ENCODE data around the gene TOX2.

Gene TOX2

DNA sequence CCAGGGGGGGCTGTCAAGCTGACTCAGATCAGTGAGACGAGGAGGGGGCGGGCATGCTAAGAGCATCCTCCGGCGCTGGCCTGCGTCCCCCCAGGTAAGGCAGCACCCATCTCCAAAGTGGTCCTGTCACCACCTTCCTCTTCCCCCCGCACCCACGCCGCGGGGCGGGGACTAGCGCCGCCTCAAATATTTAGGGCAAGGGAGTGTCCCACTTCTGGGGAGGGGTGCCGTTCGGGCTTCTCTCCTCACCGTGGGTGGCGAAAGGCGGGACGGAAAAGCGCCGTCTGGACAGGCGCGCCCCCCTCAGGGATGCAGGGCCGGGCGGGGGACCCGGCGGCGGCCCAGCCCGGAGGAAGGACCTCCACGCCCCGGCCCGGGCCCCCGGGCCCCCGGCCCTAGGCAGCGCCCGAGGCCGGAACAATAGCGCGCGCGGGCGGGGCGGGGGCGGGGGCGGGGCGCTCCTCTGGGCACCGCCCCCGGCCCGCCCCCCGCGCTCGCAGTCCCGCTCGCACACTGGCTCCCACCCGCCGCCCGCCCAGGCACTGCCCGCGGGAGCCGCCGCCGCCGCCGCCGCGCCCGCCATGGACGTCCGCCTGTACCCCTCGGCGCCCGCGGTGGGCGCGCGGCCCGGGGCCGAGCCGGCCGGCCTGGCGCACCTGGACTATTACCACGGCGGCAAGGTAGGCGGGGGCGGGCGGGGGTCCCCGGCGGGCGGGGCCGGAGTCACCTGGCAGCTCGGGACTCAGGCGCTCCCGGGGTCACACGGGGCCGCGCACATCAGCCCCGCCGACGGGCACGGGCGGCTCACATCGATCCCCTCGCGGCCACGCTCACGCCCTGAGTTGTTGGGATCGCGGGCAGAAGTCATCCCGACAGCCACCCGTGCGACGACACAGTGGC, at the start of gene TOX2:
Gene TOX2, plus strand, starts transcription at position 542 of the 900 bp plus-strand sequence. Its CDS starts 40 bp downstream, at position 582.
- Histone ChIP-seq H3K9ac (ENCODE audit: low read length) (peak within 1 kb of the TSS; percentile 60), H3K27me3 (replicated peaks; ENCODE audit: control insufficient read depth, insufficient read depth, low read length) (peaks cover 7% of the 10 kb centered on the region), H3K36me3 (ENCODE audit: control insufficient read depth, insufficient read depth, low read length, severe bottlenecking) (no peaks in the 10 kb centered on the region), H3K4me3 (ENCODE audit: low read length) (peak within 1 kb of the TSS; percentile 77), H3K4me1 (ENCODE audit: control insufficient read depth, insufficient read depth, low read length) (peaks cover 11% of the 10 kb centered on the region), H3K9me3 (ENCODE audit: control insufficient read depth, low read length) (peaks cover 19% of the 10 kb centered on the region)
- DNase-seq (ENCODE audit: low read depth) = peak; percentile 87

DNA sequence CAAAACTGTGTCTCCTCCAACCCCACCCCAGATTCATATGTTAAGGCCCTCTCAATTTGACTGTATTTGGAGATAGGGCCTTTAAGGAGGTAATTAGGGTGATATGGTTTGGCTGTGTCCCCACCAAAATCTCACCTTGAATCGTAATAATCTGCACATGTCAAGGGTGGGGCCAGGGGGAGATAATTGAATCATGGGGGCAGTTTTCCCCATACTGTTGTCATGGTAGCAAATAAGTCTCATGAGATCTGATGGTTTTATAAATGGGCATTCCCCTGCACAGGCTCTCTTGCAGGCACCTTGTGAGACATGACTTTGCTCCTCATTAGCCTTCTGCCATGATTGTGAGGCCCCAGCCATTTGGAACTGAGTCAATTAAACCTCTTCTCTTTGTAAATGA, 46.6 kb upstream of the TOX2 start:
- Histone ChIP-seq H3K9me3 (ENCODE audit: control insufficient read depth, low read length) (peaks cover 4% of the 10 kb centered on the region), H3K4me3 (ENCODE audit: low read length) (no peak overlapping the region), H3K9ac (ENCODE audit: low read length) (no peak overlapping the region), H3K36me3 (ENCODE audit: control insufficient read depth, insufficient read depth, low read length, severe bottlenecking) (no peaks in the 10 kb centered on the region), H3K27me3 (replicated peaks; ENCODE audit: control insufficient read depth, insufficient read depth, low read length) (no peaks in the 10 kb centered on the region), H3K4me1 (ENCODE audit: control insufficient read depth, insufficient read depth, low read length) (peaks cover 17% of the 10 kb centered on the region)
- no peak for DNase-seq (ENCODE audit: low read depth)

DNA sequence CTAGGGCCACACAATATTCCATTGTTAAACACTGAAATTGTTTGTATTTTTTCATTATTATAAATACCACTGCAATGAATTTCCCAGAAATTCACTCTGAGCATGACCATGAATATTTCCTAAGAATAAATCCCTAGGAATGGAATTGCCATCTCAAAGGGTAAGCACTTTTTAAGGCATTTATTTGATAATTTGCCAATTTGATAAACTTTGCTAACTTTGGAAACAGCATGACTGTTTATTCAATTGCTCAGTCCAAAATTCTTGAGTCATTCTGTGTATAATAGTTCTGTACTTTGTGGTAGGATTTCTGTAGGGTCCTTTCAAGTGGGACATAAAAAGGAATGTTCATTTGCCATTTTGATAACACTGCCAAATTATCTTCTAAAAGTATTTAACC, 44.2 kb upstream of the TOX2 start:
- Histone ChIP-seq H3K9me3 (ENCODE audit: control insufficient read depth, low read length) (peaks cover 4% of the 10 kb centered on the region), H3K9ac (ENCODE audit: low read length) (no peak overlapping the region), H3K4me1 (ENCODE audit: control insufficient read depth, insufficient read depth, low read length) (peaks cover 17% of the 10 kb centered on the region), H3K4me3 (ENCODE audit: low read length) (no peak overlapping the region), H3K27me3 (replicated peaks; ENCODE audit: control insufficient read depth, insufficient read depth, low read length) (no peaks in the 10 kb centered on the region), H3K36me3 (ENCODE audit: control insufficient read depth, insufficient read depth, low read length, severe bottlenecking) (no peaks in the 10 kb centered on the region)
- DNase-seq (ENCODE audit: low read depth) = peak; percentile 24

DNA sequence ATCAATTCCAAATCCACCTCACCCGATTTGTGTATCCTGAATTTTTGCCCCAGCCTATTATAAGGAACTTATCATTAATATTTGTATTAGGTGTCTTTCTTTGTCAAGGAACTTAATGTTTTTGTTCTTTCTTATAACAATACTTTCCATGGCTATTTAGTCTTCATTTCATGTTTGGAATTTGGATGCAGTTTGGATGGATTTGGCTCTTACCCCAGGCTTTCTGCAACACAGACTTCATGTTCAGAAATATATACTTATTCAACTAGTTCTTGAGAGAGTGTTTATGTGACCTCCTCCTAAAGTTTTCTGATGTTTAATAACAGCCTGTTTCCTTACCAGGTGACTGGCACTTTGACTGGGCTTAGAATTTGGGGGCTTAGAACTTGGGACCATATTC, 35.9 kb upstream of the TOX2 start:
- Histone ChIP-seq H3K4me1 (ENCODE audit: control insufficient read depth, insufficient read depth, low read length) (no peaks in the 10 kb centered on the region), H3K36me3 (ENCODE audit: control insufficient read depth, insufficient read depth, low read length, severe bottlenecking) (no peaks in the 10 kb centered on the region), H3K9me3 (ENCODE audit: control insufficient read depth, low read length) (no peaks in the 10 kb centered on the region), H3K27me3 (replicated peaks; ENCODE audit: control insufficient read depth, insufficient read depth, low read length) (peaks cover 6% of the 10 kb centered on the region), H3K4me3 (ENCODE audit: low read length) (no peak overlapping the region), H3K9ac (ENCODE audit: low read length) (no peak overlapping the region)
- DNase-seq (ENCODE audit: low read depth) = no peak

DNA sequence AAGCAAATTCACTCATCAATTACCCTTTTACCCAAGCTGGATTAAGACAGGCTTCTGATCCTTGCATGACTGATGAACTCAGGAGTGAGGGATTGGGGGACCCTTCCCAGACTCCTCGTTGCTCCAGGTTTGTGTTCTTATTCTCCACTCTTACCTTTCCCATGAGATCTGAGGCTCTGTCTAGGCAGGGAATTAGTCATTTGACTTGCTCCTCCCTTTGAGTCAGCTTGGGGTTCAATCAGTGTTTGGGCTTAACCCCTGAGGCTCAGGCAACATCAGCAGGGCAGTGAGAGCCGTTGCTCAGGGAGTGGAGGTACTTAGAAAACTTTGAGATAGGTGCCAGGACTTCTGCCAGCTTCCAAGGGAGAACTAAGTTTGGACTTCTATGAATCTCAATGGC, 20.7 kb upstream of the TOX2 start:
- Histone ChIP-seq H3K9ac (ENCODE audit: low read length) (no peak overlapping the region), H3K36me3 (ENCODE audit: control insufficient read depth, insufficient read depth, low read length, severe bottlenecking) (no peaks in the 10 kb centered on the region), H3K4me1 (ENCODE audit: control insufficient read depth, insufficient read depth, low read length) (peaks cover 9% of the 10 kb centered on the region), H3K4me3 (ENCODE audit: low read length) (no peak overlapping the region), H3K27me3 (replicated peaks; ENCODE audit: control insufficient read depth, insufficient read depth, low read length) (no peaks in the 10 kb centered on the region), H3K9me3 (ENCODE audit: control insufficient read depth, low read length) (peaks cover 27% of the 10 kb centered on the region)
- DNase-seq (ENCODE audit: low read depth) = no peak

DNA sequence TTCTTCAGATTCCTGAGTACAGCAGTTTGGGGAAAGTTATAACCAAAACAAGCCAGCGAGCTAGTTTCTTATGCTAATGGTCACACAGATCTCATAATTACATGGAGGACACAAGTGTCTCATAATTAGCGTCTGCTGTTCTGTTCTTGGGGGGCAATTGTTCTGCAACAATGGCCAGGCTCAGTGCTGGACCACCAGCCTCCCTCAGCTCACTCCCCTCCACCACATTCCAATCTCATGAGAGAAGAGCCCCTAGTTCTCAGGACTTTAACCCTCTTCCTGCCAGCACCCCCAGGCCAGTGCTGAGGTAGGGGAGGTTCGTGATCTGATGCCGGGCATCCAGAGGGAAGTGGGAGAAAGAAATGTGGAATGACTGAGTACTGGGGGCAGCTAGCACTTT, 20.2 kb upstream of the TOX2 start:
- Histone ChIP-seq H3K4me1 (ENCODE audit: control insufficient read depth, insufficient read depth, low read length) (peaks cover 14% of the 10 kb centered on the region), H3K9ac (ENCODE audit: low read length) (no peak overlapping the region), H3K9me3 (ENCODE audit: control insufficient read depth, low read length) (peaks cover 24% of the 10 kb centered on the region), H3K27me3 (replicated peaks; ENCODE audit: control insufficient read depth, insufficient read depth, low read length) (no peaks in the 10 kb centered on the region), H3K36me3 (ENCODE audit: control insufficient read depth, insufficient read depth, low read length, severe bottlenecking) (no peaks in the 10 kb centered on the region), H3K4me3 (ENCODE audit: low read length) (no peak overlapping the region)
- no peak for DNase-seq (ENCODE audit: low read depth)

- Histone ChIP-seq H3K9ac (ENCODE audit: low read length) (no peak overlapping the region), H3K27me3 (replicated peaks; ENCODE audit: control insufficient read depth, insufficient read depth, low read length) (no peaks in the 10 kb centered on the region), H3K36me3 (ENCODE audit: control insufficient read depth, insufficient read depth, low read length, severe bottlenecking) (no peaks in the 10 kb centered on the region), H3K9me3 (ENCODE audit: control insufficient read depth, low read length) (peaks cover 16% of the 10 kb centered on the region), H3K4me3 (ENCODE audit: low read length) (no peak overlapping the region), H3K4me1 (ENCODE audit: control insufficient read depth, insufficient read depth, low read length) (peaks cover 21% of the 10 kb centered on the region)
- DNase-seq (ENCODE audit: low read depth) = no peak
Observed at GRCh38 chr20:43895235-43895634, 19.4 kb upstream of the TOX2 start.

GRCh38 chr20:43899274-43900120, 15.2 kb upstream of the TOX2 start:
- Histone ChIP-seq H3K36me3 (ENCODE audit: control insufficient read depth, insufficient read depth, low read length, severe bottlenecking) (no peaks in the 10 kb centered on the region), H3K27me3 (replicated peaks; ENCODE audit: control insufficient read depth, insufficient read depth, low read length) (no peaks in the 10 kb centered on the region), H3K4me3 (ENCODE audit: low read length) (peak overlapping the region; percentile 24), H3K9ac (ENCODE audit: low read length) (peak overlapping the region; percentile 52), H3K4me1 (ENCODE audit: control insufficient read depth, insufficient read depth, low read length) (peaks cover 27% of the 10 kb centered on the region), H3K9me3 (ENCODE audit: control insufficient read depth, low read length) (peaks cover 10% of the 10 kb centered on the region)
- DNase-seq (ENCODE audit: low read depth) = no peak

GRCh38 chr20:43900121-43900466, 14.6 kb upstream of the TOX2 start:
- H3K4me1 ChIP-seq (ENCODE audit: control insufficient read depth, insufficient read depth, low read length) = peaks cover 22% of the 10 kb centered on the region
- H3K9ac ChIP-seq (ENCODE audit: low read length) = peak overlapping the region; percentile 52
- DNase-seq (ENCODE audit: low read depth) = no peak
- H3K4me3 ChIP-seq (ENCODE audit: low read length) = peak overlapping the region; percentile 24
- no peaks in the 10 kb centered on the region for H3K27me3 ChIP-seq (replicated peaks; ENCODE audit: control insufficient read depth, insufficient read depth, low read length)
- H3K9me3 ChIP-seq (ENCODE audit: control insufficient read depth, low read length) = peaks cover 10% of the 10 kb centered on the region
- H3K36me3 ChIP-seq (ENCODE audit: control insufficient read depth, insufficient read depth, low read length, severe bottlenecking) = no peaks in the 10 kb centered on the region

DNA sequence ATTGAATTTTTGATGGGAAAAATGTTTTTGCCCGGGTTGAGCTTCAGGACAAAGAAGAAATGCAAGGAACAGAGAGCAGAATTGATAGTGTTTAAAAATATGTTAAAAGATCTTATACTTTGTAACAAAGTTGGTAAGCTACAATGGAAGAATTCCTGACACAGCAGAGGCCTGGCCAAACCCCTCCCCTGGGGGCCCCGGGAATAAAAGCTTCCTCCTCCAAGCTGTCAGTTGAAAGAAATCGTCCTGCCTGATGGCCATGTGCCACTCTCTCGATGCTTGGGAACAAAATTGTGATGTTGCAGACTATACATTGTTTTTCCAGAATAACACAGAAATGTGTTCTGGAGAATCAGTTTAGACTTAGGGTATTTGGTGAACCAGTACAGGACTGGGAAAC, 14.2 kb upstream of the TOX2 start:
- peaks cover 10% of the 10 kb centered on the region for H3K9me3 ChIP-seq (ENCODE audit: control insufficient read depth, low read length)
- H3K4me1 ChIP-seq (ENCODE audit: control insufficient read depth, insufficient read depth, low read length) = peaks cover 20% of the 10 kb centered on the region
- no peak overlapping the region for H3K4me3 ChIP-seq (ENCODE audit: low read length)
- H3K9ac ChIP-seq (ENCODE audit: low read length) = peak overlapping the region; percentile 52
- H3K27me3 ChIP-seq (replicated peaks; ENCODE audit: control insufficient read depth, insufficient read depth, low read length) = no peaks in the 10 kb centered on the region
- no peaks in the 10 kb centered on the region for H3K36me3 ChIP-seq (ENCODE audit: control insufficient read depth, insufficient read depth, low read length, severe bottlenecking)
- DNase-seq (ENCODE audit: low read depth) = no peak

- Histone ChIP-seq H3K36me3 (ENCODE audit: control insufficient read depth, insufficient read depth, low read length, severe bottlenecking) (no peaks in the 10 kb centered on the region), H3K9ac (ENCODE audit: low read length) (no peak overlapping the region), H3K9me3 (ENCODE audit: control insufficient read depth, low read length) (peaks cover 10% of the 10 kb centered on the region), H3K4me1 (ENCODE audit: control insufficient read depth, insufficient read depth, low read length) (peaks cover 20% of the 10 kb centered on the region), H3K27me3 (replicated peaks; ENCODE audit: control insufficient read depth, insufficient read depth, low read length) (no peaks in the 10 kb centered on the region), H3K4me3 (ENCODE audit: low read length) (no peak overlapping the region)
- DNase-seq (ENCODE audit: low read depth) = no peak
Observed at GRCh38 chr20:43901296-43901695, 13.4 kb upstream of the TOX2 start.
